ENCODE data around the gene DLG2. TPM values are rescaled to one million over a fixed set of nuclear protein-coding genes. Genes with fewer than 3 reads are reported as not detected.

The DLG2 gene
- total RNA-seq, 2 experiments from 2014 or later, result 6.9 to 8.2 TPM

DNA sequence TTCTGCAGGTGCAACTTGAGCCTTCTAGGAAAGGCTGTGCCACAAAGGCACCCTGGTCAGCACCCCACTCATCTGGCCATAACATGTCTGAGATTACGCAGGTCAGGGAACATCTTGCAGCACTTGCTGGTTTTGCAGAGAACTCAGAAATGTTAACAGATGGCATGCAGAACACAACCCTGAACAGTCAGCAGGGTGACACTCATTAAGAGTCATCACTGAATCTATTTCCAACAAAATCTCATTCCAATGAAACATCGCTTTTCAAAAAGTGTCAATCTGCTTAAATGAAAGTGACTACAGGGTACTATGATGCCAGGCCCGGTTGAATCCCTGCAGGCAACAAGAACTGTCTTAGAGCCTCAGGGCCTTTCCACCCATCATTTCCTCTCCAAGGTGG lies 1971.2 kb downstream of the DLG2 start:
- no TSS peak for BruUV-seq (replicated peaks)
- intact Hi-C loops (cut with micrococcal nuclease; ENCODE audit: unreplicated experiment), result no loop called here
- Histone ChIP-seq H2AFZ (ENCODE audit: low read length) (no peak overlapping the region), H3K4me3 (ENCODE audit: low read depth, low read length, poor library complexity, severe bottlenecking) (no peak overlapping the region), H3K4me2 (ENCODE audit: low read length) (no peak overlapping the region), H3K9me2 (ENCODE audit: insufficient read depth, low read length) (no peaks in the 10 kb centered on the region), H3K79me2 (ENCODE audit: insufficient read depth, low read depth, low read length) (no peaks in the 10 kb centered on the region), H3K9me3 (ENCODE audit: low read length) (no peaks in the 10 kb centered on the region), H3K36me3 (ENCODE audit: insufficient read depth, low read length) (no peaks in the 10 kb centered on the region), H3K27ac (ENCODE audit: low read depth, low read length, poor library complexity, severe bottlenecking) (no peak overlapping the region), H3K4me1 (ENCODE audit: insufficient read depth, low read length, poor library complexity, severe bottlenecking) (no peaks in the 10 kb centered on the region), H4K20me1 (ENCODE audit: insufficient read depth, low read length) (no peaks in the 10 kb centered on the region)
- POLR2A ChIA-PET, result no interaction called here
- no peak for DNase-seq (ENCODE audit: low spot score)
- TF ChIP-seq EZH2phosphoT487 (IDR thresholded peaks at IDR 0.05; ENCODE audit: borderline replicate concordance, low read depth, low read length), result no peak
- TF ChIP-seq, protein P1, sequence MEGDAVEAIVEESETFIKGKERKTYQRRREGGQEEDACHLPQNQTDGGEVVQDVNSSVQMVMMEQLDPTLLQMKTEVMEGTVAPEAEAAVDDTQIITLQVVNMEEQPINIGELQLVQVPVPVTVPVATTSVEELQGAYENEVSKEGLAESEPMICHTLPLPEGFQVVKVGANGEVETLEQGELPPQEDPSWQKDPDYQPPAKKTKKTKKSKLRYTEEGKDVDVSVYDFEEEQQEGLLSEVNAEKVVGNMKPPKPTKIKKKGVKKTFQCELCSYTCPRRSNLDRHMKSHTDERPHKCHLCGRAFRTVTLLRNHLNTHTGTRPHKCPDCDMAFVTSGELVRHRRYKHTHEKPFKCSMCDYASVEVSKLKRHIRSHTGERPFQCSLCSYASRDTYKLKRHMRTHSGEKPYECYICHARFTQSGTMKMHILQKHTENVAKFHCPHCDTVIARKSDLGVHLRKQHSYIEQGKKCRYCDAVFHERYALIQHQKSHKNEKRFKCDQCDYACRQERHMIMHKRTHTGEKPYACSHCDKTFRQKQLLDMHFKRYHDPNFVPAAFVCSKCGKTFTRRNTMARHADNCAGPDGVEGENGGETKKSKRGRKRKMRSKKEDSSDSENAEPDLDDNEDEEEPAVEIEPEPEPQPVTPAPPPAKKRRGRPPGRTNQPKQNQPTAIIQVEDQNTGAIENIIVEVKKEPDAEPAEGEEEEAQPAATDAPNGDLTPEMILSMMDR (conservative IDR thresholded peaks at IDR 0.05; ENCODE audit: low read length), result no peak
- CTCF ChIA-PET (ENCODE audit: unreplicated experiment), result no interaction called here

DNA sequence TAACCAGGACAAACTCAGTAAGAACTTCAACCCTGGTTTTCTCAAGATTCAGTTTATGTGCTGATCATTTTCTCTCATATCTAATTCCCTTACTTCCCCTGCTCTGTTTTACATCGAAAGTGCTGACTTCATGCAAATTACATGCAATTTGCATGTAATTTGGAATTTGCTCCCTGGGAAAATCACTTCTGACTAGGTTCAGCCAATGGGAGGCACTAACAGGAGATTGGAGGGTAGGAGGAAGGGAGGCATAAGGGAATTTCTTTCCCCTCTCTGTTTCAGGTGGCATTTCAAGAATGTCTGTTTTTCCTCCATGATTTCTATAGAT lies 1977.7 kb downstream of the DLG2 start:
- no peaks in the 10 kb centered on the region for H3K9me2 ChIP-seq (ENCODE audit: insufficient read depth, low read length)
- no peaks in the 10 kb centered on the region for H4K20me1 ChIP-seq (ENCODE audit: insufficient read depth, low read length)
- no peaks in the 10 kb centered on the region for H3K36me3 ChIP-seq (ENCODE audit: insufficient read depth, low read length)
- TF ChIP-seq, protein P1 (conservative IDR thresholded peaks at IDR 0.05; ENCODE audit: low read length), result no peak
- TF ChIP-seq EZH2phosphoT487 (IDR thresholded peaks at IDR 0.05; ENCODE audit: borderline replicate concordance, low read depth, low read length), result no peak
- H3K79me2 ChIP-seq (ENCODE audit: insufficient read depth, low read depth, low read length), result no peaks in the 10 kb centered on the region
- no TSS peak for BruUV-seq (replicated peaks)
- DNase-seq (ENCODE audit: low spot score), result no peak
- no peaks in the 10 kb centered on the region for H3K9me3 ChIP-seq (ENCODE audit: low read length)
- H3K4me3 ChIP-seq (ENCODE audit: low read depth, low read length, poor library complexity, severe bottlenecking), result no peak overlapping the region
- intact Hi-C loops (cut with micrococcal nuclease; ENCODE audit: unreplicated experiment), result no loop called here
- ChIA-PET CTCF (ENCODE audit: unreplicated experiment) (no interaction called here), POLR2A (interaction anchor here (0.6 to 1.1 kb wide), 2 partner anchors 20 to 114 kb away, joined by 3 read pairs; no protein-coding TSS in a partner anchor)
- no peak overlapping the region for H3K27ac ChIP-seq (ENCODE audit: low read depth, low read length, poor library complexity, severe bottlenecking)
- no peak overlapping the region for H3K4me2 ChIP-seq (ENCODE audit: low read length)
- H3K4me1 ChIP-seq (ENCODE audit: insufficient read depth, low read length, poor library complexity, severe bottlenecking), result no peaks in the 10 kb centered on the region
- H2AFZ ChIP-seq (ENCODE audit: low read length), result no peak overlapping the region

DNA sequence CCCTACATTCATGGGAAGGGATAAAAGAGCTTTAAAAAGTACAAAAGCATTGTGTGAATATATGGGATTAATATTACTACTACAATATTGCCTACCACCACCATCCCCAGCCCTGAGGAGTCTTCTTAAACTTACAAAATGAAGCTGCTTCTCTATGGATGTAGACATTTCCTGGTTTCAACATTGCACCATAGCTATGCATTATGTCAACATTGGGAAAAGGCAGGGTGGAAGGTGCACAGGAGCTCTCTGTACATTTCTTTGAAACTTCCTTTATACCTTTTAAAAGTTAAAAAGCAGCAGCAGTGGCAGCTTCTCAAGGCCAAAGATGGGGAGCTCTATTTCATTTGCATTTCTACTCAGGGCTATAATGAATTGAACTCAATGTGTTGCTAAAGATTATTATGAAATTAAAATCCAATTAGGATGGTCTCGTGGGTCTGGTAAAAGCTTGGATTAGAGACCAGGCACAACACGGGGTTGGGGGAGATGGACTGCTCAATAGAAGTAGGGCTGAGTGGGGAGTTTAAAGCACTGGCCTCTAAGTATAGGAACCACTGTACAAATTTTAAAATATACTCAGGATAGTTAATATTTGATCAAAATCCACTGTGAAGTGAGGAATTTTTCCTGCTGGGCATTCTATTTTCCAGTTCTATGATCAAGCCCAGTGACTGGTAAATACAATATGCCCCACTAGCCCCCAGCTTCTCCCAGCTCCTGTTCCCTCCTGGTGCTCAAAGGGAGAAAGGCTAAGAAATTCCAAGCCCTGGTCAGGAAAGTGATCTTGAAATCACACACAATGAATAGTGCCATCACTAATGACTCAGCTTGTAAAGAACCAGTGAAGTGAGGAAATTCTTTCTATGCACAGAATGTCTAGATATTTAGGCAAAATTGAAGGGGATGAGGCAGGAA lies 1978.3 kb downstream of the DLG2 start:
- ChIA-PET CTCF (ENCODE audit: unreplicated experiment) (no interaction called here), POLR2A (interaction anchor here (0.6 to 1.1 kb wide), 3 partner anchors 19 to 251 kb away, joined by 3 read pairs; no protein-coding TSS in a partner anchor)
- H3K9me2 ChIP-seq (ENCODE audit: insufficient read depth, low read length), result no peaks in the 10 kb centered on the region
- H3K4me3 ChIP-seq (ENCODE audit: low read depth, low read length, poor library complexity, severe bottlenecking), result no peak overlapping the region
- no peaks in the 10 kb centered on the region for H3K79me2 ChIP-seq (ENCODE audit: insufficient read depth, low read depth, low read length)
- no peaks in the 10 kb centered on the region for H3K4me1 ChIP-seq (ENCODE audit: insufficient read depth, low read length, poor library complexity, severe bottlenecking)
- no peak overlapping the region for H3K27ac ChIP-seq (ENCODE audit: low read depth, low read length, poor library complexity, severe bottlenecking)
- intact Hi-C loops (cut with micrococcal nuclease; ENCODE audit: unreplicated experiment), result no loop called here
- no peak overlapping the region for H2AFZ ChIP-seq (ENCODE audit: low read length)
- H3K36me3 ChIP-seq (ENCODE audit: insufficient read depth, low read length), result no peaks in the 10 kb centered on the region
- H3K4me2 ChIP-seq (ENCODE audit: low read length), result no peak overlapping the region
- no peaks in the 10 kb centered on the region for H4K20me1 ChIP-seq (ENCODE audit: insufficient read depth, low read length)
- TF ChIP-seq, protein P1 (conservative IDR thresholded peaks at IDR 0.05; ENCODE audit: low read length), result no peak
- TF ChIP-seq EZH2phosphoT487 (IDR thresholded peaks at IDR 0.05; ENCODE audit: borderline replicate concordance, low read depth, low read length), result no peak
- no peak for DNase-seq (ENCODE audit: low spot score)
- no TSS peak for BruUV-seq (replicated peaks)
- no peaks in the 10 kb centered on the region for H3K9me3 ChIP-seq (ENCODE audit: low read length)
